OCI-LY3 (cell line): Measurements from ENCODE around the gene SSUH2.
A peak's percentile ranks its signal among the peaks of the same experiment; 100 is the strongest.

ENCODE experiments used
- CTCF ChIP-seq: fragments of 200-600, 300-600 bp; sonication (generic); IDR thresholded peaks from 2 replicates; pipeline ENCODE4 v1.5.1; 2014; ENCODE audit warnings: antibody characterized with exemption, low read length, low read depth
- EZH2phosphoT487 ChIP-seq: fragments of 200-600 bp; shearing (Covaris generic); IDR thresholded peaks from 2 replicates; pipeline ENCODE4 v1.6.1; 2018; ENCODE audit warnings: antibody characterized with exemption, mixed run types, low read depth

GRCh38 chr3:8622873-8623691 lies 21.5 kb downstream of the SSUH2 start:
- no peak for TF ChIP-seq EZH2phosphoT487
- TF ChIP-seq CTCF = peak; percentile 96
